Dedifferentiated amniotic fluid mesenchymal stem cell (primary cell): ENCODE results near the gene WSB1.

Experiments
- DNase-seq: peaks from one replicate; pipeline ENCODE4 v3.0.0-alpha.2; 2016; ENCODE audit errors: extremely low spot score

Gene WSB1

GRCh38 chr17:27357236-27357635 lies 63.3 kb downstream of the WSB1 start:
- no peak for DNase-seq

- DNase-seq: no peak
Measured at GRCh38 chr17:27360507-27360906, 66.6 kb downstream of the WSB1 start.

DNA sequence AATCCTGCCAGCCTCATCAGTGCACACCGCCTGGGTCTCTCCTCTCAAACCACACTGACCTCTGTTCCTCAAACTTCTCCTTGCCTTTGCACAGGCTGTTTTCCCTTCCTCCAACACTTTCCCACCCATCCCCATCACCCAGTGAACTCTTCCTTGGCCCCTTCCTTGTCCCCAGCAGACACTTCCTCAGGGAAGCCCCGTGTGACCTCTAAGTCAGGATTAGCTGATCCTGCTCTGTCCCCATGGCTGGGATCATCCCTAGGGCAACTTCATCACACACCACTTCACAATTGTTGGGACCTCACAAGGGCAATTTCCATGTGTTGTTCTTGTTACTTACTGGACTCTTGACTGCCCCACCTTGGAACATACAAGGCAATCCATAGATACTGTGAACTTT lies 67.8 kb downstream of the WSB1 start:
- no peak for DNase-seq

GRCh38 chr17:27362503-27362902 lies 68.6 kb downstream of the WSB1 start:
- DNase-seq: no peak

- no peak for DNase-seq
Measured at GRCh38 chr17:27362909-27363308, 69.0 kb downstream of the WSB1 start.

- DNase-seq: no peak
Measured at GRCh38 chr17:27363326-27363725, 69.4 kb downstream of the WSB1 start.
